ENCODE data around the gene SYF2.
"Not testable (repeated sequence)": the region's sequence is repeated elsewhere in the genome, so short reads cannot be mapped to it uniquely, and the experiment has no call there.

The SYF2 gene

DNA sequence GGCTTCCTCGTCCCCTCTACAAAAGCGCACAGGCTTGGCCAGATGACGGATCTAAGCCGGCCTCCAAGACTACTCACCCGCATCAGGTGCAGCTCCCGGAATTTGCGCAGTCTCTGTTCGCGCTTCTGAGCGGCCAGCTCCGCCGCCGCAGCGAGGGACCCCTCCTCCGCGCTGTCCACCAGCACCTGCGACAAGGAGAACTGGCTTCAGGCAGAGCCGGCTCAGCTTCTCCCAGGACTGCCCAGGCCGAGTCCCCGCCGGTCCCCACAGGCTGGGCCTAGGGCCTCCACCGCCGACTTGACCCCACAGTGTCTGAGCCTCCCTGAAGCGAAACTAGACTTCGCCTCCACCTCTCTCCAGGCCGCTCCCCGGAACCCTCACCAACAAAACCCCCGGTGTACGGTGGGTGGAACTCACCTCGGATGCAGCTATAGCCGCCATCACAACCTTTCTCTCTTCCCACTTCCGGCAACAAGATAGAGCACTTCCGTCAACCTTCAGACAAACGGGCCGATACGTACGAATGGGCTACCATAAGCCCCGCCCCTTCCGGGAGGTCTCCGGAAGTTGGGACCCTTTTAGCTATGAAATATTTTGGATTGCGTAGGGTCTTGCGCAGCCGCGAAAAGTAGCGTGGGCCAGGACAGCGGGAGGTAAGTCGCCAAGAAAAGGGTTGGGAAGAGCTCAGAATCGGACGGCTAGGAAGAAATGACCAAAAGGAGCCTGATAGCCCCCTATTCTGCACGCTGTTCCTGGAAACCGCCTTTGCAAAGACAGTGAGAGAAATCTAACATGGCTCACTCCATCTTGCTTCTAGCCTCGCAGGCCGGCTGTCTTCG, at the start of gene SYF2:
TSS of gene SYF2 (minus strand) at position 476 of the 839 bp plus-strand sequence. CDS start at position 441, 35 bp downstream.
- DNase-seq (ENCODE audit: low read depth in 2 of 2, low spot score in 1 of 2) = peak; percentile 76 to 80

DNA sequence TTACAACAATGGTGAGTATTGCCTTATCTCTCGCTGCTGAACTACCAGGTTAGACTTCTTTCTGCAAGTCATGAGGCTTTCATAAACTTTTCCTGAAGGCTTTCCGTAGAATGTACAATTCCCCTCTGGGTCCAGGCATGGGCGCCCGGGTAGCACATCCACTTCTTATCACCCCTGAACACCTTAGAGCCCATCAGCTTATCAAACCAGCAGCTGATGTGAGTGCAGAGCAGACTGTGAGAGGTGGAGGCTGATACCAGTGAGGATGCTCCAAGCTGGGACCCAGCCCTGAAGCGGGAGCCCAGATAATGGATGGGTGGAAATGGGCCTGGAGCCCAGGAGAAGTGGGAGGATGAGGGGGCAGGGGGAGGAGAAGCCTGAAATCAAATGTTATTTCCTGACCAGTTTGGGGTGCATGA, 47.4 kb upstream of the SYF2 start:
- not testable (repeated sequence) for DNase-seq (ENCODE audit: low read depth in 2 of 2, low spot score in 1 of 2)

DNA sequence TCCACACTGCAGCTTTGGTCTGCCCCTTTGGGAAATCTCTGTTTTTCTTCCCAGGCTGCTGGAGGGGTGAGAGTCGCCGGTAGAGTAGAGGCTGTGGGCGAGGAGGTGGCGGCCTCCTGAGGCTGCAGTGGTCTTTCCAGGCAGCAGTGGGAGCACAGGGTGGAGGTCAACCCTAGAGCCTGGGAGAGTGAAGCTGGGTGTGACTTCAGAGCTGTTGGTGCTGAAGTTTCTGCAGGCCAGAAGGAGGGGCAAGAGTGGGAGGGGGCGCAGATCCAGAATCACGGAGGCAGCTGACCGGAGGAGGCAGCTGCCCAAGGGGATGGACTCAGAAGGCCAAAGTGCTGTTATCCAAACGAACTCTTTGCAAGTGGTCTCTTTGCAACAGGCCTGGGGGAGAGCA, 46.5 kb upstream of the SYF2 start:
- not testable (repeated sequence) for DNase-seq (ENCODE audit: low read depth in 2 of 2, low spot score in 1 of 2)

DNA sequence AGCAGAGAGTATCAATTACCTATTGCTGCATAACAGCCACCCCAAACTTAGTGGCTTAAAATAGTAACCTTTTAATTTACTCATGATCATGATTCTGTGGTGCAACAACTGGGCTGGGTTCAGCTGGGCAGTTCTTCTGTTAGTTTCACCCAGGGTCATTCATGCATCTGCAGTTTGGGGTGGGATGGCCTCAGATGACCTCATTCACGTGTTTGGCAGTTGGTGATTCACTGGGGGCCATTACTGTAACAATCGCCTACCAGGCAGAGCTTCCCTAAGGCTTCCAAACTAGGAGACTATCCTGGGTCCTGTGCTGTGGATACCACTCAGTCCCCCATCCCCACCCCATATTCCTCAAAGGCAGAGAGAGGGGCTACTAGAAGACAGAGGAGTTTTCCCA, 46.1 kb upstream of the SYF2 start:
- not testable (repeated sequence) for DNase-seq (ENCODE audit: low read depth in 2 of 2, low spot score in 1 of 2)

DNA sequence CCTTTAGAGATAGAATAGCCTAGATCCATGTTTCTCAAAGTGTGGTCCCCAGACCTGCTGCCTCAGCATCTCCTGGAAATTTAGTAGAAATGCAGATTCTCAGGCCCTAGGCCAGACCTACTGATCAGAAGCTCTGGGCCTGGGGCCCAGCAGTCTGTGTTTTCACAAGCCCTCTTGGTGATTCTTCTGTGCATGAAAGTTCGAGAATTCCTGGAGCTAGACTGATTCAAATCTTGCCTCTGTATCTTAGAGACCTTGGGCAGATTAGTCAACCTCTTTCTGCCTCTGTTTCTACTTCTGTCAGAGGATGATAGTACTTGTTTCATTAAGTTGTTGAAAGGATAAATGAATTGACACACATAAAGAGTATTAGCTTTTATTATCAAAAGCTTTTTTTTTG, 45.0 kb upstream of the SYF2 start:
- not testable (repeated sequence) for DNase-seq (ENCODE audit: low read depth in 2 of 2, low spot score in 1 of 2)

DNA sequence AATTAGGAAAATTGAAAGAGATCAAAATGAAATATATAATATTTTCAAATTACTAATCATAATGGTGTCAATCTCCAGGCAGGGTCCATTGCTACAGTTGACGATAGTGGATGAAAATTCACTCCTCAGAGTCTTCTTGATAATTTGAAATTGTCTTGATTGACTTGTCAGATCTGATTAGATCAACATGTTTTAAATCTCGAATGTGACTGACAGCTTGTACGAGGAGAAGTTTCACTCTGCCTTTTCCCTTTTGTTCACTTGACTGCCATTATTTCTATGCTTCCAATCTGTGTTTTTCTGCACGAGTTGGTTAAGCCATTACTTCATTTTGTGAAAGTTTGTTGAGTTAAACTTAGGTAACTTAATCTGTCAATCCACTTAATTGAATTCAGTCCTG, 43.3 kb upstream of the SYF2 start:
- not testable (repeated sequence) for DNase-seq (ENCODE audit: low read depth in 2 of 2, low spot score in 1 of 2)

DNA sequence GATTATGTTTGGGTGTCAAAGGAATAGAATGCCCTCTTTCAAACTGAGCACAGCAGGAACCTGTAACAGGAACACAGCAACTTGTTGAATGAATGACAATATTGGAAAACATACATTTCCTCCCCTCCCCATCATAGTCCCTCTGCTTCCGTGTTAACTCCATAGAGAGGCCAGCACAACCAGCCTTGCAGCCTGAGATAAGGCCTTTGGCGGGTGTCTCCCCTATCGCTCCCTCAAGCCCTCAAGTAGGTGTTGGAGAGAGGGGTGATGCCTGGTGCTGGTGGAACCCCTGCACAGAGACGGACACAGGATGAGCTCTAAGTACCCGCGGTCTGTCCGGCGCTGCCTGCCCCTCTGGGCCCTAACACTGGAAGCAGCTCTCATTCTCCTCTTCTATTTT, 39.9 kb upstream of the SYF2 start, which contains the start of gene RHD:
TSS of gene RHD (plus strand) at position 272 of the 400 bp plus-strand sequence. CDS start at position 311, 39 bp downstream.
- not testable (repeated sequence) for DNase-seq (ENCODE audit: low read depth in 2 of 2, low spot score in 1 of 2)

DNA sequence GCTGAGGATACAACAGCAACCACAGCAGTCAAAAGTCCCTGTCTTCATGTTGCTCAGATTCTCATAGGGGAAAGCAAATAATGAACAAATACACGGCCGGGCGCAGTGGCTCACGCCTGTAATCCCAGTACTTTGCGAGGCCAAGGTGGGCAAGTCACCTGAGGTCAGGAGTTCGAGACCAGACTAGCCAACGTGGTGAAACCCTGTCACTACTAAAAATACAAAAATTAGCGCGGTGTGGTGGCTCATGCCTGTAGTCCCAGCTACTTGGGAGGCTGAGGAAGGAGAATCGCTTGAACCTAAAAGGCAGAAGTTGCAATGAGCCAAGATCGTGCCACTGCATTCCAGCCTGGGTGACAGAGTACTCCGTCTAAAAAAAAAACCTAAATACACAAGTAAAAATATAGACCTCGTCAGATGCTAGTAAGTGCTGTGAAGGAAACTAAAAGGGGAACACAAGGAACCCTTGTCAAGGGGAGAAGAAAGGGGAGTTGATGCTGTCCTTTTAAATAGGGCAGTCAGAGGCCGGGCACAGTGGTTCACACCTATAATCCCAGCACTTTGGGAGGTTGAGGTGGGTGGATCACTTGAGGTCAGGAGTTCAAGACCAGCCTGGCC, 36.0 kb upstream of the SYF2 start:
- not testable (repeated sequence) for DNase-seq (ENCODE audit: low read depth in 2 of 2, low spot score in 1 of 2)

DNA sequence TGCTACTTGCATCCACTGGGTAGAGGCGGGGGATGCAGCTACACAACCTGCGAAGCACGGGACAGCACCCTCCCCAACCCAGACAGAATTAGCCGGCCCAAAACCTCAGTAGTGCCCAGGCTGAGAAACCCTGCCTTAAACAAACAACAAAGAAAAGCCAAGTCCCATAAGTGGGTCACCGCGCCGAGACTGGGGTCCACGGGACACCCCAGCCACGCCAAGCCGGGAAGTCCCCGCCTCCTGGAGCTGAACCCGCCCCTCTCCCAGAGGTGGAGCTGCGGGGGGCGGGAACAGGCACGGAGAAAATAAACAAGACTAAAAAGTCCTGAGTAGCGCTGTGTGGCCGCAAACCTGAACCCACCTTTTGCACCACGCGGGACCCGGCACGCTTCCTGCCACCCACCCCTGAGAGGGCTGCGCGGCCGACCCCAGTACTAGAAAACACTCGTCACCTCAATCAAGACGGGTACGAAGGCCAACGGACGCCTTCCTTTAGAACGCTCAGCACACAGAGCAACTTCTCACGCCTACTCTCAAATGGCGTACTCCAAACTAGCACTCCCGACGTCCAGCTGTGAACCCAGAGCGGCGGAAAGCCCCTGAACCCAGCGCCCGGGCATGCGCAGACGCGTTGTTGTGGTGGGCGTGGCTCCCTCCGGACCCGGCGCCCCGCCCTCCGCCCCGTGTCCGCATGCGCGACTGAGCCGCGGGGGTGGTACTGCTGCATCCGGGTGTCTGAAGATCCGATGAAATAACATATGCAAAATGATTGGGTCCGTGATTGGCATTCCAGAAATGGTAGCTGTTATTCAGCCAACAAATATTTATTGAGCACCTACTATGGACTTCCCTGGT, 35.2 kb upstream of the SYF2 start:
- DNase-seq (ENCODE audit: low read depth in 2 of 2, low spot score in 1 of 2) = peak; percentile 79 to 89

DNA sequence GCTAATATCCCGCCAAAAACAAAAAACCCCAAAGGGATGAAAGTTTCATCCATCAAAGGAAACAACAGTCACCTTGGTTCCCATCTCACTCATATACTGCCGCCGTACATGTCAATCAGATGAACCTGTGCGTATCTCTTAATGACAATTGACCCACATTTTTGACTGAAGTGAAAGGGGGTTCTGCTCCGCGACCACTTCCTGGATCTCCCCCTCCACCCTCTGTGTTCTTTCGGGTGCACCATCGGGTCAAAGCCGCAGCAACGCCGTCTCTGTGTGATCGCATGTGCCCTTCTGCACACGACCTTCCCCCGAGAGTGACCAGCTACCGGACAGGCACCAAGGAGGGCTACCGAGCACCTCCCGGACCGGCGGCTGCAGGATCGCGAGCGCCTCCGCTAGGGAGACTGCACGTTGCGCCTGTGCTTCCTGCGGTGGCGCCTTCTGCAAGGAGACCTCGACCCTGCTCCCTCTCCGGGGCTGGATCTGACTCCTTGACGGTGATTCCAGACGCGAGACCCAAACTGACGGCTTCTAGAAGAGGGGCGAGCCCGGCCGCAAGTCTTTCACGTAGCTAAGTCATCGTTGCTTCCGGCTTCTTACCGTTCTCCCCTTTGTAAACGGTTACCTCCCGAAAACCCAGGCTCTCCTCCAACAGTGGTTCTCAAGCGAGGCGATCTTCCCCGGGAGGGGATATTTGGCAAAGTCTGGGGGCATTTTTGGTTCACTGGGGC, 34.4 kb upstream of the SYF2 start:
- DNase-seq (ENCODE audit: low read depth in 2 of 2, low spot score in 1 of 2) = not testable (repeated sequence)

DNA sequence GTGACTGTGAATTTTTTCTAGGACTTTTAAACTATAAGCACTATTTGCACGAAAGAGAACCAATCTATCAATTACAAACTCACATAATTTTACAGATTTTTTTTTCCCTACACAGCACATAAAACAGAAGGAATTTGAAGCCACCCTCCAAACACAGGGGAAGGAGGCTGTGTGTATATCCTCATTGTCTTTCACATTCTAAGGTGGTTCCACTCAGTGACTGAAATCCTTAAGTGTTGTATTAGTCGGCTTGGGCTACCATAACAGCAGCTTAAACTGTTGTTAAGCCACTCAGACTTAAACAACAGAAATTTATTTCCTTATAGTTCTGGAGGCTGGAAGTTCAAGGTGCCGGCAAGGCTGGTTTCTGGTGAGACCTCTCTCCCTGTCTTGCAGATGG, 28.0 kb upstream of the SYF2 start:
- not testable (repeated sequence) for DNase-seq (ENCODE audit: low read depth in 2 of 2, low spot score in 1 of 2)

DNA sequence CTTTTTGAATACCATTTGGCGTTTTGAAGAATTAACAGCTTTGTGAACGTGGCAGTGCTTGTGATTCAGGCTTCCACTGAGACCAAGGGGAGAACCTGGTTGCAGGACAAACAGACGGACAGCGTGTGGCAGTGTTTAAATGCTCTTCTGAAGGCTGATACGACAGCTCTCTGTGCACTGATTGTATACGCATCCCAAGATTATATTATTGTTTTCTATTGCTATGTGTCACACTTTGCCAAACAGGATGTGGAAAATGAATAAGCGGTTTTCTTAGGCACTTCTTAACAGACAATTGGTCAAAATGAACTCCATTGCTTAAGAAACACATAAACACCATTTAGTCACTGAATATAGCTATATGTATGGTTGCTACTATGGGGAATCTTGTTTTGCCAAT, 27.5 kb upstream of the SYF2 start:
- DNase-seq (ENCODE audit: low read depth in 2 of 2, low spot score in 1 of 2) = not testable (repeated sequence)

DNA sequence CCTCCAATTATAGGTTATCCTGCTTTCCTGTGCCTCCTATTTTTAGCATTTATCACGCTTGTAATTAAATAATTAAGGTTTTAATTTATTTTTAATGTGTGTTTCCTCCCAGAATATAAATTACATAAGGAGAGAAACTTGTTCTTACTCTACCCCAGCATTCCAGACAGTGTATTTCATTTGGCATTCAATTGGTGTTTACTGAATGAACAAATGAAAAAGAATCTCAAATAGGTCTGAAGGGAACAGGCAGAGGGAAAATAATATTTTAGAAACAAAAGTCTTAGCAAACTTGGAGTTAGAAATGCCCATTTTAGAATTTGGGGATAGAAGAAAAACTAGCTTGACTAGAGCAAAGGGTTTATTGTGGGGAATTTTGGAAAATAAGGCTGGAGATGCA, 24.9 kb upstream of the SYF2 start:
- no peak for DNase-seq (ENCODE audit: low read depth in 2 of 2, low spot score in 1 of 2)

DNA sequence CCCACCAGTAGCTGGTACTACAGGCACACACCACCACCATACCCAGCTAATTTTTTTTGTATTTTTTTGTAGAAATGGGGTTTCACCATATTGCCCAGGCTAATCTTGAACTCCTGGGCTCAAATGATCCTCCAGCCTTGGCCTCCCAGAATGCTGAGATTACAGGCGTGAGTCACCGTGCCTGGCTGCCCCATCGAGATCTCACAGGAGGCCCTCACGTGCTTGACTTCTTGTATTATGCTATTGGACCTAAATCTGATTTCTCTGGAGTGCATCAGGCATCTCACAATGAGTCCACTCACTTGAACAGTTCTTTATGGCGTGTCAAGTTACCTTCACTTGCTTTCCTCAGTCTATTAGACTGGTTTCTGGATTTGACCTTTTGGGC, 24.3 kb upstream of the SYF2 start:
- no peak for DNase-seq (ENCODE audit: low read depth in 2 of 2, low spot score in 1 of 2)

DNA sequence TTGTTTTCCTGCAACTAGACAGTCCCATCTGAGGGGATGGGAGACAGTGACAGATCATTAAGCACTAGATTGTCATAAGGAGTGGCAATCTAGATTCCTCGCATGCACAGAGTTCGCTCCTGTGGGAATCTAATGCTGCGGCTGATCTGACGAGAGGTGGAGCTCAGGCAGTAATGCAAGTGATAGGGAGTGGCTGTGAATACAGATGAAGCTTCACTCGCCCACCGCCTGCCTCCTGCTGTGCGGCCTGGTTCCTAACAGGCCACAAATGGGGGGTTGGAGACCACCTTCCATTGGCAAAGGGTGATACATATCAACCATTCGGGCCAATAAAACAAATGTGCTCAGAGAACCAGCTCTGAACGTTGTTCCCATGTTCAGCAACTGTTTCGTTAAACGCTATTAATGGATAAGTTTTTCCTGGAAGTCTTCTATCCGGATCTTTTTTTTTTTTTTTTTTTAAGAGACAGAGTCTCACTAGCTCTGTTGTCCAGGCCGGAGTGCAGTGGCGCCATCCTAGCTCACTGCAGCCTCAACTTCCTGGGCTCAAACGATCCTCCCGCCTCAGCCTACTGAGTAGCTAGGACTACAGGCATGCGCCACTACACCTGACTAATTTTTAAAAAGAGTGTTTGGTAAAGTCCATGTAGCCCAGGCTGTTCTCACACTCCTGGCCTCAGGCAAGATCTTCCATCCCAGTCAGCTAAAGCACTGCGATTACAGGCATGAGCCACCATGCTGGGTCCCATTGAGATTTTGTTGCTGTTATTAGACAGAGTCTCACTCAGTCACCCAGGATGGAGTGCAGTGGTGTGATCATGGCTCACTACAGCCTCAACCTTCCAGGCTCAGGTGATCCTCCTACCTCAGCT, 23.6 kb upstream of the SYF2 start:
- DNase-seq (ENCODE audit: low read depth in 2 of 2, low spot score in 1 of 2) = no peak

DNA sequence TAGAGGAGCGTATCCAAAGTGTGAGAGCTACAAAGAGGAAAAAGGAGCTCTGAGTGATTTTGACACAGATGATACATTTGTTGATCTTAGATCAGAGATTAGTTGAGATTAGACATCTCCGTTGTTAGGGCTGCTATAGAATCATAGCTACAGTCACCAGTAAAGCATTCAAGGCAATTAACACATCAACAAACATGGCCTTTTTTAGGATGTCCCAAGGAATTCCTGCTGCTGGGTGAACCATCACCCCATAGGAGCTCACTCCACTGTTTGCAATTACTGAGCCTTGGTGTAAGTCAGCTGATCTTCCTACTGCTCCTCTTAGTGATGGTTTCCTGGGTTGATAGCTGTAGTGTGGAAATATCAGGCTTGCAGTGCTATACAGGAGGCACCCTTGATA, 21.6 kb upstream of the SYF2 start:
- no peak for DNase-seq (ENCODE audit: low read depth in 2 of 2, low spot score in 1 of 2)

DNA sequence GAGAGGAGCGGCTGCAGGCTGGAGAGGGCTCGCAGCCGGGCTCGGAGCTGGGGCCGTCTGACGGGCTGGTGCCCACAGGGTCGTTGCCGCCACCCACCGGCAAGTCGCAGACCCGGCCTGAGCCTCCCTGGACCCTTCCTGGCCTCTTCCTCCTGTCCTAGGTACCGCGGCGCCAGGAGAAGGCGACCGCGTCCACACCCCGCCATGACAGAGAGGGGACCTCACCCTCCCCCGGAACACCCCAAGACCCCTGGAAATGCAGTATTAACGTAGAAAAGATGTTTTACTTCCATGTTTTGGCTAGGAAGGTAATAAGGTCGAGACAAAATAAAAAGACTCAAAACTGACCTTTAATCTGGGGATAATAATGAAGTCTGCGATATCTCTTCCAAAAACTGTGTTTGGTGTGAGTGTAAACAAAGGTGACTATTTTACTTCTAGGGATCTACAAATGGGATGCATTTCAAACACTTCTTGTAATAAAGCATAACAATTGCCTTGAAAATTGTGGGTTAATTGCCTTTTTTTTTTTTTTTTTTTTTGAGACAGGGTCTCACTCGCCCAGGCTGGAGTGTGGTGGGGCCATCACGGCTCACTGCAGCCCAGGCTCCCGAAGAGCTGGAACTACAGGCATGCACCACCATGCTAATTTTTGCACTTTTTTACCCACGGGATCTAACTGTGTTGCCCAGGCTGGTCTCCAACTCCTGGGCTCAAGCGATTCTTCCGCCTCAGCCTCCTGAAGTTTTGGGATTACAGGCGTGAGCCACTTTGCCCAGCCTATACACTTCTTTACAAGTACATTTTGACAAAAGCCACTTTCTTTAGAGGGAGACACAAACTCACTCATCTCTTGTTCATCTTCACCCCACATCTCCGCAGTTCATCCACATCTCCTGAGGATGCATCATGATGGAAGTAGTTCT, 15.8 kb upstream of the SYF2 start:
- no peak for DNase-seq (ENCODE audit: low read depth in 2 of 2, low spot score in 1 of 2)

DNA sequence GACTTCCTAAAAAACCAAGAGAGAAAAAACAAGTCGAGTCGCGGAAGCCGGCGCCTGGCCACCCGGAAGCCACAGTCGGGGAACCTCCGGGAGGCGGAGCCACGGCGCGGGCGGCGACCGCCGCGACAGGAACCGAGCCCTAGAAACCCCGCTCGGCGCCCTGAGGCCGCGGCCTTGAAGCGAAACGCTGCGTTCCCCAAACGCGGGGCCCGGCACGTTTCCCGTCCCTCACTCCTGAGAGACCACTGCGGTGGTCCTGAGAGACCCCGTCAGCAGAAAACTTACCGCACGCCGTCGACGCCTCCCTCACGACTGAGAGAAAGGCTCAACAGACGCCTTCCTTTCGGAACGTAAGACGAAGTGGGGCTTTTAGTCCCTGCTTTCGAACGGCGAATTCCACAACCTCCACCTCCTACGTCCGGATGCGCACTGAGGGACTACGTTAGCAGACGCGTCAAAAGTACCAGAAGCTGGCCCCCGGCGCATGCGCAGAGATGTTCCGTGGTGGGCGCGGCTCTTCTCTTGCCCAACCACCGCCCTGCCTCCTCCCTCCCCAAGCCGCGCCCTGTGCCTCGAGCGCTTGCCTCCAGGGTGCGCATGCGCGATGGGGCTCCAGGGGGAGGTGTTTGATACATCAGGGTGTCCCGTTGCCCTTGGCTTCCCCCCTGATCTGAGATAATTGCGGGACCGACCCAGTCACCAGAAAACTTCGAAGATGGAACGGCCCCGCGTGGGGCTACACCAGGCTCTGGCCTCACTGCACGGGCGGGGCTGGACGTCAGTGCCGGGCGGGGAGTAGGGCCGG, 14.9 kb upstream of the SYF2 start, which contains the start of gene RSRP1:
TSS of gene RSRP1 (minus strand) at position 431 of the 805 bp plus-strand sequence. CDS start 491 bp downstream, outside the sequence.
- DNase-seq (ENCODE audit: low read depth in 2 of 2, low spot score in 1 of 2) = peak; percentile 100
